Skin of body (tissue), 2 donors: ENCODE results near the gene CLEC17A. TPM values are rescaled to one million over a fixed set of nuclear protein-coding genes. Genes with fewer than 3 reads are reported as not detected.
"Not testable (repeated sequence)": the region's sequence is repeated elsewhere in the genome, so short reads cannot be mapped to it uniquely, and the experiment has no call there.

Experiments used
- DNase-seq: peaks from one replicate; lab custom pipeline; 2025; lab: John Stamatoyannopoulos, UW
- total RNA-seq: library from RNA; depleted of rRNA; stranded (reverse); fragments of >200 nt; gene quantifications from one replicate; pipeline ENCODE4 v1.2.3, GENCODE V29; 2014

Gene CLEC17A
- total RNA-seq, 1 donor from 2014 or later, result 0.10 TPM

DNA sequence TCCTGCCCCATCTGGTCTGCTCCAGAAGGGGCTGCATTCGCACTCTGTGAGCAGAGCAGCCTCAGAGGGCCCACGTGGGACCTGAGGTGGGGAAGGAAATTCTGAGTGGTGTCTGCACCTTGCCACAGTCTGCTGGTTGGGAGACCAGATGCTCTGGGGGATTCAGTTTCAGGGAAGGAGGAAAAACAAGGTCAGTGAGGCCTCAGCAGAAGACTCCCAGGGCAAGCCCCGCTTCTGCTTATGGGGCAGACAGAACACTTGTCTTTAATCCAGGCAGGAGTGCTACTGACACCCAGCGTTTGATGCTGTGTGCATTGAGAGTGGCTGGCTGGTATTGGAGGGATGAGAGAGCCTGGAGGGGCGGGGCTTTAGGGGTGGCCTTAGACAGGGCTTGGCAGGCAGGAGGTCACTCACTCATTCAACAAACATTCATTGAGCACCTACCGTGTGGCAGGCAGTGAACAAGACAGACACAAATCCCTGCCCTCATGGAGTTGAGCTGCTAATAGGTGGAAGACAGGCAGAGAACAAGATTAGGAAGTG, 4.9 kb upstream of the CLEC17A start:
- DNase-seq, result no peak

DNA sequence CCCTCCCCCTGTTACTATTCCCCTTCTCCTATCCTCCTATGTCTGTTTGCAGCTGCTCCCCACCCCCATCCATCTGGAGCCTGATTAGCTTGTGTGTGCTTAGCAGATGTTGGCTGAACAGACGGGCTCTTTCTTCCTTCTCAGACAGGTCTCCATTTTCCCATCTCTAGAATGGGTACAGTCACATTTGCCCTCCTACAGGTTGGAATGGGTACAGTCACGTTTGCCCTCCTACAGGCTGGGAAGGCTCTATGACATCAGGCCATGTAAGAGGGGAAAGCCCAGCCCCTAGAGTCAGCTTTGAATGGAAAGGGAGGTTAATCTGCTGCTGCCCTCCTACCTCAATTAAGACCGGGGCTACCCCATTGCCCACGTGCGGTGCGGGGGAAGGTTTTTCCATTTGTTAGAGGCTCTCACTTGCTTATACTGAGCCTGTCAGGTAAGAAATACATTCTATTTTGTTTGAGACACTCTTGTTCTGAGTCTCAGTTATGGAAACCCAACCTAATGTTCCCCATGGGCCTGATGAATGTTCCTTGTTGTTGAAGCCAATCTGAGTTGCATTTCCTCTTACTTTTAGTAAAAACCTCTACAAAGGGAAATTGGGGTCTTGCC, 2.2 kb upstream of the CLEC17A start:
- DNase-seq, result no peak

DNA sequence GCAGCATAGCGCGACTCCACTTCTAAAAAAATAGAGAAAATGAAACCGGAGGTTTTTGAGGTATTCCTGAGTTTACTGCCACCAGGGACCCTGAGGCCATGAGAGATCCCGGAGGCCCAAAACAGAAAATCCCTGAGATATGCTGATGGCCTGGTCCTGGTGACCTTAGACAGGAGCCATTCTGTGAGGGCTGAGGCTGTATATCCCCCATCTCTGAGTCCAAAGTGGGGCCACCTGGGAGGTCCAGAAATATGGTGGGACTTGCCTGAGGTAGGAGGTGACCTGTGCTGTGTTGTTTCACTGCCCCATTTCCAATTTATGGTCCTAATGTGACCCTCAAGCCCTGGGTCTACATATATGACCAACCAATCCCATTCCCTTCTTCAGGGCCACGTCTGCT, 1.5 kb downstream of the CLEC17A start:
- not testable (repeated sequence) for DNase-seq

DNA sequence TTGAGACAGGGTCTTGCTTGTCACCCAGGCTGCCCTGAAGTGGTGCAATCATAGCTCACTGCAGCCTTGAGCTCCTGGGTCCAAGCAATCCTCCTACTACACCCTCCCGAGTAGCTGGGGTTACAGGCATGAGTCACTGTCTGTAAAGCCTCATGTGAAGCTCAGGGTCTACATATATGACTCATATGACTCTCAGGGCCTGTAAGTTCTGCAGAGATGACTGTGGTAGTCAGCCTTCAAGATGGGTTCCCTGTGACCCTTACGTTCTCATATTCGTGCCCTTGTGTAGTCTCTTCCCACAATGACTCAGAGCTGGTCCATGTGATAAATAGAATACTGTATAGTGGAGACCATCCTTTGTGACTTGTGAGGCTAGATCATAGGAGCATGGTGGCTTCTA, 2.3 kb downstream of the CLEC17A start:
- DNase-seq, result not testable (repeated sequence)

DNA sequence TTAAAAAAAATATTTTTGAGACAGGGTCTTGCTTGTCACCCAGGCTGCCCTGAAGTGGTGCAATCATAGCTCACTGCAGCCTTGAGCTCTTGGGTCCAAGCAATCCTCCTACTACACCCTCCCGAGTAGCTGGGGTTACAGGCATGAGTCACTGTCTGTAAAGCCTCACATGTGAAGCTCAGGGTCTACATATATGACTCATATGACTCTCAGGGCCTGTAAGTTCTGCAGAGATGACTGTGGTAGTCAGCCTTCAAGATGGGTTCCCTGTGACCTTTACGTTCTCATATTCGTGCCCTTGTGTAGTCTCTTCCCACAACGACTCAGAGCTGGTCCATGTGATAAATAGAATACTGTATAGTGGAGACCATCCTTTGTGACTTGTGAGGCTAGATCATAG, 6.5 kb downstream of the CLEC17A start:
- not testable (repeated sequence) for DNase-seq

DNA sequence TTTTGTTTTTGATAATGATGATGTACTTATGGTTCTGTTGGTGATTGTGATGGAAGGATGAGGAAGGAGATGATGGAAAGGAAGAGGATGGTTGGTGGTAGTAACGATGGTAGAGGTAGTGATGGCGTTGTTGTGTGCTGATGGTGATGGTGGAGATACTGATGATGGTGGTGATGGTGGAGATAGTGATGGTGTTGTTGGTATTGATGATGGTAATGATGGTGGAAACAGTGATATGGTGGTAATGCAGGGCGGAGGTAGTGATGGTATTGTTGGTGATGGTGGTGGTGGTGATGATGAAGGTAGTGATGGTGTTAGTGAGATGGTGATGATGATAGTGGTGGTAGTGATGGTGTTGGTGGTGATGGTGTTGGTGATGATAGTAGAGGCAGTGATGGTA, 12.7 kb downstream of the CLEC17A start:
- no peak for DNase-seq

DNA sequence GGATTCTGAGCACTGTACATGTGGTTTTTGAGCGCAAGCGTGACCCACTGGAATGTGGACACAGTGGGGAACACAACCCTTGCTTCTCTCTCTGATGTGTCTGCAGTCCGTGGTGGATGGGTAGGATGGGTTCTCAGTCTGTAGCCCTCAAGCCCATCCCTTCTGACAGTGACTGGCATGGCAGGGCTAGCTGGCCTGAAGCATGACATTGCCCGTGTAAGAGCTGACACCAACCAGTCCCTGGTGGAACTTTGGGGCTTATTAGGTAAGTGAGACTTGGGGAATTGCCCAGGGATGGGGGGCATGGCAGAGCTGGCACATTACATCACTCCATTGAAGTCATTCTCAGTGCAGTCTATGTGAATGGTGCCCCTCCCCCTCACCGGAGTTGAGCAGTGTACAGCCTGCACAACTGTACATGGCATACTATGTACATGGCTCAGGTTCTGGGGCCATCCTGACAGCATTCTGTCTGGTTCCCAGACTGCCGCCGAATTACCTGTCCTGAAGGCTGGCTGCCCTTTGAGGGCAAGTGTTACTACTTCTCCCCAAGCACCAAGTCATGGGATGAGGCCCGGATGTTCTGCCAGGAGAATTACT, 16.8 kb downstream of the CLEC17A start:
- DNase-seq, result no peak

DNA sequence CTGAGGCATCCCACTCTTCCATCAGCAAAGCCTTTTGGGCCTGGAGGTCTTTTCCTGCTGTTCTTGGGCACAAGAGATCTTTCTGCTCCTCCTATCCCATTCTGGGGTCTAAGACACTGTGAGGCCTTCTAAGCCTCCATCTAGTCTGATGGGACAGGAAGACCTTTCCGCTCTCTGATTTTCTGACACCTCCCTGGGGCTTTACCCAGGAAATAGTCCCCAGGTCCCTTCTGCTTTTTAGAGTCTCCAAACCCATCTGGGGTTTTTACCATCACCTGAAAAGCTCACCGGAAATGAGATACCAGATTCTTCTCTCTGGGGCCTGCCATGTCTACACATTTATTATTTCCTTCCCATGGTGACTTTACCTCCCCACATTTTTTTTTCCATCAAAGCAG, 21.1 kb downstream of the CLEC17A start:
- no peak for DNase-seq

DNA sequence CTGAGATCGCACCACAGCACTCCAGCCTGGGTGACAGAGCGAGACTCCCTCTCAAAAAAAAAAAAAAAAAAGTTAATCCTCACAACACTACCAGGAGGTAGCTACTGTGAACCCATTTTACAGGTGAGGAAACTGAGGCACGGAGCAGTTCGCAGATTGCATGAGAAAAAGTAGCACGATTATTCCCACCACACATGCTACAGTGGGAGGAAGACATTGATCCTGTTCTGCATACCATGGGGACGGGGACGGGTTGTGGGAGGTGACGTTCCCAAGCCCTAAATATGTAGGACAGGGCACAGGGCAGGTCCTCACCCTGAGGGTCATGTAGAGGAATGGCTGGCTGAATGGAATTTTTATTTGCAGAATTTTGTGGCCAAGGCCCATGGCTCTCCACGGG, 23.7 kb downstream of the CLEC17A start:
- no peak for DNase-seq

DNA sequence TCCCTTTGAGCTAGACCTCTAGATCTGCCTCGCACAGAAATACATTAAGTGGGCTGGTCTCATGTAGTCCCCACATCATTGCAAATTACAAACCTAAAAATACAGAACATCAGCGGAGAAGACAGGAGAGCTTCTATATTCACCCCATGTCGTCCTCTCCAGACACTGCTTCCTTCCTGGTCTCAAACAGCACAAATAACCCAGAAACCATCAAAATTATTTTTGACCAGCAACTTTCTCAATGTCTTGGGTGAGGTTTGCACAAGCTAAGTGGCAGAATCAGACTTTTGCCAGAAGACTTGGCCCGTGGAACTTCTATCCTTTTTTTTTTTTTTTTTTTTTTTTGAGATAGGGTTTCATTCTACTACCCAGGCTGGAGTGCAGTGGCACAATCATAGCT, 28.2 kb downstream of the CLEC17A start:
- DNase-seq, result no peak

DNA sequence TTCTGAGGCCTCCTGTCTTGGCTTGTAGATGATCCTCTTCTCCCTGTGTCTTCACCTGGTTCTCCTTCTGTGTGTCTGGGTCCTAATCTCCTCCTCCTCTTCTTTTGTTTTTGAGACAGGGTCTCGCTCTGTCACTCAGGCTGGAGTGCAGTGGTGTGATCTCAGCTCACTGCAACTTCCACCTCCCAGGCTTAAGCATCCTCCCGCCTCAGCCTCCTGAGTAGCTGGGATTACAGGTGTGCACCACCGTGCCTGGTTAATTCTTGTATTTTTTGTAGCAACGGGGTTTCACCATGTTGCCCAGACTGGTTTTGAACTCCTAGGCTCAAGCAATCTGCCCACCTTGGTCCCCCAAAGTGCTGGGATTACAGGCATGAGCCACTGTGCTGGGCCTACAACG, 29.4 kb downstream of the CLEC17A start:
- not testable (repeated sequence) for DNase-seq

DNA sequence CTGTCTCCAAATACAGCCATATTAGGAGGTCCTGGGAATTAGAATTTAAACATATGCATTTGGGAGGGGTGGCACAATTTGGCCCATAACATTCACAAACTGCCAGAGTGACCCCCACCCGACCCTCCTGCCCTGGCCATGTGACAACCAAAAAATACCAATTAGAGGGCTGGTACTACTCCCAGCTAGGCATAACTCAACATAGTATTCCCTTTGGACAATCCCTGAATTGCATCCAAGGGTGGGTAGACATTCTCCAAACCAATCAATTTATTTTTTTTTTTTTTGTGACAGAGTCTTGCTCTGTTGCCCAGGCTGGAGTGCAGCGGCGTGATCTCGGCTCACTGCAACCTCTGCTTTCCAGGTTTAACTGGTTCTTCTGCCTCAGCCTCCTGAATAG, 29.8 kb downstream of the CLEC17A start:
- no peak for DNase-seq

DNA sequence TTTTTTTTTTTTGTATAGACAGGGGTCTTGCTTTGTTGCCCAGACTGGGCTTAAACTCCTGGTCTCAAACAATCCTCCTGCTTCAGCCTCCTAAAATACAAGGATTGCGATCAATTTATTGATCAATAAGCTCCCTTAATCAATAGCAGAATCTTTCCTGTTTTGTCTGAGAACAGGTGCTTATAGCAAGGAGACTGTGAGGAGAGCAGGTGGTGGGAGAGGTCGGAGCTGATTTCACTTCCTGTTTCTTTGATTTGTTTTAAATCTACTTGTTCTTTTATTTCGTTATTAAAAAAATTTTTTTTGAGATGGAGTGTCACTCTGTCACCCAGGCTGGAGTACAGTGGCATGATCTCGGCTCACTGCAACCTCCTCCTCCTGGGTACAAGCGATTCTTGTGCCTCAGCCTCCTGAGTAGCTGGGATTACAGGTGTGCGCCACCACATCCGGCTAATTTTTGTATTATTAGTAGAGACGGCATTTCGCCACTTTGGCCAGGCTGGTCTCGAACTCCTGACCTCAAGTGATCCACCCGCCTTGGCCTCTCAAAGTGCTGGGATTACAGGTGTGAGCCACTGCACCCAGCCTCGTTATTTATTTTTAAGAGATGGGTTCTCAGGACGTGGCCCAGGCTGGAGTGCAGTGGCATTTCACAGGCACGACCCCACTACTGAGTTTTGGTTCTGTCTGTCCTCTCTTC, 30.7 kb downstream of the CLEC17A start:
- not testable (repeated sequence) for DNase-seq

DNA sequence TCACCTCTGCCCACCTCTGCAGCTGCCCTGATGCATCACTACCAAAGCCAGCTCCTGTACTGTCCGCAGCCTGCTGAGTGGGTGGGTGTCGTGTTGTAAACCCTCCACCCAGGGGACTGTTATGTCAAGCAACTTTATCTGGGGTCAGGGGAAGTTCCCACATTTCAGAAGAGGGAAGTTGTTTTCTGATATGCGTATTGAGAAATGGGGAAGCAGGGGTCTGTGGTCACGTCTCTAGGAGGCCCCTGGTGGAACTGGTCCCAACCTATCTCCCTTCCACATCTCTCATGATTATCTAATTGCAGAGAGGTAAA, 31.2 kb downstream of the CLEC17A start:
- no peak for DNase-seq

DNA sequence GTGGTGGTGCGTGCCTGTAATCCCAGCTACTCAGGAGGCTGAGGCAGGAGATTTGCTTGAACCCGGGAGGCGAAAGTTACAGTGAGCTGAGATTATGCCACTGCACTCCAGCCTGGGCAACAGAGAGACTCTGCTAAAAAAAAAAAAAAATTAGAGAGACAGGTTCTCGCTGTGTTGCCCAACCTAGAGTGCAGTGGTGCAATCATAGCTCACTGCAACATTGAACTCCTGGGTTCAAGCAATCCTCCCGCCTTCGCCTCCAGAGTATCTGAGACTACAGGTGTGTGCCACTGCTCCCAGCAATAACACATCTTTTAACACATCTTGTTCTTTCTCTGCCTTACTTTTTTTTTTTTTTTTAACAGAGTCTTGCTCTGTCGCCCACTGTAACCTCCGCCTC, 32.7 kb downstream of the CLEC17A start:
- DNase-seq, result no peak

DNA sequence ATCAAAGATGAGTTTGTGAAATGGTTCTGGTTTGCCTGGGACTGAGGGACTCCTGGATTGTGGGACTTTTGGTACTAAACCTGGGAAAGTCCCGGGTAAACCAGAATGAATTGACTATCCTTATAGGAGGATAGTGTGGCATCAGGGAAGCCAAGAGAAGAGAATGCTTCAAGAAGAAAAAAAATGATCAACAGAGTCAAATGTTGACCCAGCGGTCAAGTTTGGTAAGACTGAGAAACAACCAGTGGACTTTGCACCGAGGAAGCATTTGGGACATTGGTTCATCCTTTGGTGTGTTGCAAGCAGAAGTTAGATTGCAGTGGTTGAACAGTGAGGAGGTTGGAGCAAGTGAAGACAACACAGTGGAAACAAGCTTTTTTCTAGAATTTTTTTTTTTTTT, 33.5 kb downstream of the CLEC17A start:
- DNase-seq, result no peak

DNA sequence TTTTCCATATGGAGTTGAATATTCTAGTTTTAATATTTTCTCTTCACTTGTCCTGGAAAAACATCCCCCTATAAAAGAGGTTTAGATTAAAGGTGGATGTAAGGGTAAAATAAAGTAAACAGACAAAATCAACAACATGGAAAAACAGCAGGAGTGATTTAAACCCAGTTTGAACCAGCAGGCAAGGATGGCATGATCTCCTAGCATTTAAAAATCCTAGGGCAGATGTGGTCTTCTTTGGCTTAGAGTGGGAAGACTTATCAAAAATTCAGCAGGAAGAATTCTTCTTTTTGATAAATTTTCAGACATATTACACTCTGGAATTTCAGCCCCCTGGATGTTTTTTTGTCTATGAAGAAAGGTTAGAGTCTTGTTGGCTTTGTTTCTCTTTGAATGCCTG, 36.5 kb downstream of the CLEC17A start:
- DNase-seq, result no peak

DNA sequence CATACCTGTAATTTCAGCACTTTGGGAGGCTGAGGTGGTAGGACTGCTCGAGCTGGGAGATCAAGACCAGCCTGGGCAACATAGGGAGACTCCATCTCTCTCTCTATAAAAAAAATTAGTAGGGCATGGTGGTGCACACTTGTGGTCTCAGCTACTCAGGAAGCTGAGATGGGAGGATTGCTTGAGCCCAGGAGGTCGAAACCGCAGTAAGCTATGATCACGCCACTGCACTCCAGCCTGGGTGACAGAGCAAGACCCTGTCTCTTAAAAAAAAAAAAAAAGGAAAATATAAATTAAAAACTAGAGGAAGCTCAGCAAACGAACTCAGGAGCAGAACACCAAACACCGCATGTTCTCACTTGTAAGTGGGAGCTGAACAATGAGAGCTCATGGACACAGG, 41.6 kb downstream of the CLEC17A start:
- DNase-seq, result not testable (repeated sequence)

DNA sequence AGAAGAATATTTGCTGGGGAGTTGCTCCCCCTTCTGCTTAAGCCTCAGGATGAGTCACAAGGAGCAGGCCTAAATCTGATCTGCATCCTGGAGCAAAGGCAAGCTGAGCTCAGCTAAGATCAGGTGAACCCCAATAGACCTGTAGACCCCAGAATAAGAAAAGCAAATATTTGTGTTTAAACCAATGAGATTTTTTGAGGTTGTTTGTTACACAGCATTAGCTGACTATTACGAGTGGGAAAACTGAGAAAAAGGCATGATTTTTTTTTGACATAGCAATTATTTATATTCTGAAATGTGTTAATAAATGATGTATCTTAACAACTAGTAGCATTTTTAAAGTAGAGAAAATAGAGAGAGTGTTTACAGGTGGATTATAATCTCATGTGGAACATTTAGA, 46.7 kb downstream of the CLEC17A start:
- DNase-seq, result no peak

DNA sequence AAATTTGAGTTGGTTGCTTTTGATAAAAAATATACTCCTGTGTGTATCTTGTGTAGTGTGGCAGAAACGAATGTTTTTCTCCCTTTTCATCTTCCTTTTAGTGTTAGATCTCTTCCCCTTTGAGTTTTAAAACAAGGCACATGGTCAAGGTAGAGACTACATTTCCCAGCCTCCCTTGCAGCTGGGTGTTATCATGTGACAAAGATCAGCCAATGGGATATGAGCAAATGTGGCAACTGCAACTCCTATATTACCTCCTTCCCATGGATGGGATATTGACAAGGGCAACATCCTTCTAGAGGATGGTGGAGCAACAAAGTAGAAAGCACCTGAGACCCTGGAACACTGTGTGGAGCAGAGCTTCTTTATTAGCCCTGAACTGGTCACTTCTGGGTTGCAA, 49.4 kb downstream of the CLEC17A start:
- DNase-seq, result no peak

DNA sequence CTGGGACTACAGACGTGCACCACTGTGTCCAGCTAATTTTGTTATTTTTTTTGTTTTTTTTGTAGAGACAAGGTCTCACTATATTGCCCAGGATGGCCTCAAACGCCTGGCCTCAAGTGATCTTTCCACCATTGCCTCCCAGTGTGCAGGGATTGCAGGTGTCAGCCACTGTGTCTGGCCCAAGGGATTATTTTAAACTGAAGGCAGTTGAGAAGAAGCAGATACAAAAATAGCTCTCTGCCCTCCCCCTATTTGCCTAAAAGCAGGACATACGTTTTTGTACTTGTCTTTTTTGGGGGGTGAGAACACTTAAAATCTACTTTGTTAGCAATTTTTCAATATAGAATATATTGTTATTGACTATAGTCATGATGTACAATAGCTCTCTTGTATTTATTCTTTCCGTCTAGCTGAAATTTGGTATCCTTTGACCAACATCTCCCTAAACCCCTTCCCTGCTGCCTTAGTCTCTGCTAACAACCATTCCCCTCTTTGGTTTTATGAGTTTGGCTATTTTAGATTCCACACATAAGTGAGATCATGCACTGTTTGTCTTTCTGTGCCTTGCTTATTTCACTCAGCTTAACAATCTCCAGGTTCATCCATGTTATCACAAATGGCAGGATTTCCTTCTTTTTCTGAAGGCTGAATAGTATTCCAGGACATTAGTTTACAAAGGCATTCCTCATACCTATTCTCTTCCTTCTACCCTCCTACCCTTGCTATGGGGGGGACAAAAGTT, 56.8 kb downstream of the CLEC17A start:
- DNase-seq, result no peak

DNA sequence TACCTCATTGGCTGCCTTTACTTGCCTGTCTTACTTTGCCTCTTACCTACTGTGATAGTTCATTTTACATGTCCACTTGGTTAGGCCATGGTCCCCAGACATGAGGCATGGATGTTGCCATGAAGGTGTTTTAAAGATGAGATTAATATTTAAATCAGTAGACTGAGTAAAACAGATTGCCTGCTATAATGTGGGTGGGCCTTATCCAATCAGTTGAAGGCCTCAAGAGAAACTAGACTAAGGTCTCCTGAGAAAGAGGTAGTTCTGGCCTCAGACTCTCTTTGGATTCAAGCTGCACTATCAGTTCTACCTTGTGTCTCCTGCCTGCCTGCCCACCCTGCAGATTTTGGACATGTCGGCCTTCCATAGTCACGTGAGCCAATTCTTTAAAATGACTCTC, 65.6 kb downstream of the CLEC17A start:
- no peak for DNase-seq
